Mesenchymal stem cell (in vitro differentiated cells and primary cell): ENCODE data around the gene KRTAP10-7.
"Not testable (repeated sequence)": the region's sequence is repeated elsewhere in the genome, so short reads cannot be mapped to it uniquely, and the experiment has no call there.

Experiments used
- DNase-seq: peaks from one replicate; pipeline ENCODE4 v3.0.0-alpha.2; 2013
- H2AFZ ChIP-seq: one replicate; pipeline ENCODE4 v1.6.1; 2013; ENCODE audit warnings: low read depth, mild to moderate bottlenecking, control low read depth, inconsistent platforms, low read length, moderate library complexity
- H2AK5ac ChIP-seq: 2 replicates; pipeline ENCODE4 v1.6.1; 2013; ENCODE audit warnings: low read length, moderate library complexity, mild to moderate bottlenecking, inconsistent platforms; ENCODE audit not compliant: severe bottlenecking
- H2BK120ac ChIP-seq: one replicate; pipeline ENCODE4 v1.6.1; 2013; ENCODE audit warnings: low read depth, mild to moderate bottlenecking, inconsistent platforms, low read length, moderate library complexity
- H2BK12ac ChIP-seq, 2 experiments: one replicate each; pipeline ENCODE4 v1.6.1; 2013; ENCODE audit warnings: inconsistent platforms in 2 of 2, low read length in 2 of 2, mild to moderate bottlenecking in 2 of 2, moderate library complexity in 2 of 2, control low read depth in 1 of 2
- H2BK15ac ChIP-seq: one replicate; pipeline ENCODE4 v1.6.1; 2013; ENCODE audit warnings: mild to moderate bottlenecking, low read depth, inconsistent platforms; ENCODE audit not compliant: poor library complexity, severe bottlenecking
- H2BK5ac ChIP-seq: 2 replicates; pipeline ENCODE4 v1.6.1; 2013; ENCODE audit warnings: low read depth, mild to moderate bottlenecking, low read length, control low read depth, inconsistent platforms; ENCODE audit not compliant: poor library complexity, severe bottlenecking
- H3K14ac ChIP-seq, 2 experiments: one replicate each; pipeline ENCODE4 v1.6.1; 2013; ENCODE audit warnings: inconsistent platforms in 2 of 2, low read length in 2 of 2, control low read depth in 1 of 2, mild to moderate bottlenecking in 1 of 2, moderate library complexity in 1 of 2
- H3K18ac ChIP-seq, 2 experiments: one replicate each; pipeline ENCODE4 v1.6.1; 2013; ENCODE audit warnings: inconsistent platforms in 2 of 2, low read length in 2 of 2, control low read depth in 1 of 2, low read depth in 1 of 2, mild to moderate bottlenecking in 1 of 2
- H3K23ac ChIP-seq, 2 experiments: one replicate each; pipeline ENCODE4 v1.6.1; 2013; ENCODE audit warnings: inconsistent platforms in 2 of 2, low read length in 2 of 2, mild to moderate bottlenecking in 2 of 2, moderate library complexity in 2 of 2, control low read depth in 1 of 2
- H3K27ac ChIP-seq: 2 replicates; pipeline ENCODE4 v1.5.1; 2013; ENCODE audit warnings: mild to moderate bottlenecking, moderate library complexity, low read length, control low read depth, inconsistent platforms; ENCODE audit not compliant: poor library complexity, severe bottlenecking
- H3K27me3 ChIP-seq, 2 experiments: 2 replicates each; pipeline versions ENCODE4 v1.6.1 to v1.7.0; 2013; ENCODE audit warnings: low read length in 2 of 2, mild to moderate bottlenecking in 2 of 2, moderate library complexity in 2 of 2, control low read depth in 1 of 2, inconsistent platforms in 1 of 2; ENCODE audit not compliant: control insufficient read depth in 1 of 2, insufficient read depth in 1 of 2
- H3K36me3 ChIP-seq, 2 experiments: 2 replicates each; pipeline versions ENCODE4 v1.6.1 to v1.7.0; 2013; ENCODE audit warnings: low read length in 2 of 2, control low read depth in 1 of 2, inconsistent platforms in 1 of 2, low read depth in 1 of 2, mild to moderate bottlenecking in 1 of 2; ENCODE audit not compliant: insufficient read depth in 2 of 2, control insufficient read depth in 1 of 2
- H3K4ac ChIP-seq, 2 experiments: one replicate each; pipeline ENCODE4 v1.6.1; 2013; ENCODE audit warnings: inconsistent platforms in 2 of 2, low read length in 2 of 2, mild to moderate bottlenecking in 2 of 2, moderate library complexity in 2 of 2, control low read depth in 1 of 2, low read depth in 1 of 2
- H3K4me1 ChIP-seq: 2 replicates; pipeline ENCODE4 v1.6.1; 2013; ENCODE audit warnings: low read depth, low read length, control low read depth; ENCODE audit not compliant: control insufficient read depth, insufficient read depth
- H3K4me2 ChIP-seq: 2 replicates; pipeline ENCODE4 v1.6.1; 2013; ENCODE audit warnings: low read length, mild to moderate bottlenecking, inconsistent platforms; ENCODE audit not compliant: poor library complexity, severe bottlenecking
- H3K4me3 ChIP-seq, 2 experiments: 2 replicates each; pipeline versions ENCODE4 v1.5.1 to v1.7.0; 2013; ENCODE audit warnings: low read length in 2 of 2, mild to moderate bottlenecking in 2 of 2, control low read depth in 1 of 2, low read depth in 1 of 2; ENCODE audit not compliant: insufficient read depth in 1 of 2
- H3K79me1 ChIP-seq: replicated peaks from 2 replicates; pipeline ENCODE4 v1.6.1; 2013; ENCODE audit warnings: mild to moderate bottlenecking, control low read depth, low read length, inconsistent platforms; ENCODE audit not compliant: poor library complexity, severe bottlenecking
- H3K9ac ChIP-seq: 2 replicates; pipeline ENCODE4 v1.7.0; 2013; ENCODE audit warnings: mild to moderate bottlenecking, low read length, moderate library complexity
- H3K9me3 ChIP-seq: 2 replicates; pipeline ENCODE4 v1.7.0; 2013; ENCODE audit warnings: mild to moderate bottlenecking, low read length; ENCODE audit not compliant: control insufficient read depth
- H4K8ac ChIP-seq: one replicate; pipeline ENCODE4 v1.6.1; 2013; ENCODE audit warnings: inconsistent platforms, mild to moderate bottlenecking, low read length, moderate library complexity
- H4K91ac ChIP-seq: one replicate; pipeline ENCODE4 v1.6.1; 2013; ENCODE audit warnings: mild to moderate bottlenecking, low read length, inconsistent platforms
- WGBS: methylation state at CpG from one replicate; pipeline ENCODE4 v1.1.7; 2013; ENCODE audit warnings: mixed read lengths; 5-methylcytosine and 5-hydroxymethylcytosine counted together

Gene KRTAP10-7

GRCh38 chr21:44573630-44574456, 26.6 kb upstream of the KRTAP10-7 start, which contains the start of gene KRTAP10-4:
TSS of gene KRTAP10-4 (plus strand) at chr21:44573729. CDS start at chr21:44573759, 30 bp downstream.
- H2BK15ac ChIP-seq, H3K4me1 ChIP-seq, H2AK5ac ChIP-seq, H3K27me3 ChIP-seq, H2BK5ac ChIP-seq, H3K23ac ChIP-seq, H3K27ac ChIP-seq, H2AFZ ChIP-seq, H3K4me2 ChIP-seq, H3K18ac ChIP-seq, H3K9ac ChIP-seq, H3K14ac ChIP-seq, H3K36me3 ChIP-seq, H2BK120ac ChIP-seq, H3K79me1 ChIP-seq, H4K91ac ChIP-seq, DNase-seq, H3K4ac ChIP-seq, H2BK12ac ChIP-seq, H4K8ac ChIP-seq: not testable (repeated sequence)
- peak within 1 kb of the TSS in 1 of 2 experiments; percentile 22 for H3K4me3 ChIP-seq
- 83% methylated on average over 19 of the region's 25 CpGs for WGBS
- H3K9me3 ChIP-seq = peaks cover 37% of the 10 kb centered on the region

GRCh38 chr21:44574457-44575306, 25.7 kb upstream of the KRTAP10-7 start:
- H4K91ac ChIP-seq = no peak overlapping the region
- no peak overlapping the region for H3K18ac ChIP-seq
- H3K79me1 ChIP-seq = no peaks in the 10 kb centered on the region
- H3K27me3 ChIP-seq = no peaks in the 10 kb centered on the region
- H3K36me3 ChIP-seq = no peaks in the 10 kb centered on the region
- H2AK5ac ChIP-seq = no peak overlapping the region
- peaks cover 37% of the 10 kb centered on the region for H3K9me3 ChIP-seq
- H2AFZ ChIP-seq = no peak overlapping the region
- H4K8ac ChIP-seq = no peak overlapping the region
- no peak overlapping the region for H2BK12ac ChIP-seq
- H3K27ac ChIP-seq = no peak overlapping the region
- no peak overlapping the region for H3K14ac ChIP-seq
- no peak overlapping the region for H2BK5ac ChIP-seq
- no peaks in the 10 kb centered on the region for H3K4me1 ChIP-seq
- no peak overlapping the region for H3K4me3 ChIP-seq
- DNase-seq = no peak
- H3K9ac ChIP-seq = no peak overlapping the region
- H3K4me2 ChIP-seq = no peak overlapping the region
- no peak overlapping the region for H2BK15ac ChIP-seq
- H3K23ac ChIP-seq = no peak overlapping the region
- no peak overlapping the region for H3K4ac ChIP-seq
- H2BK120ac ChIP-seq = no peak overlapping the region
- WGBS = 76% methylated on average over 21 of the region's 21 CpGs

GRCh38 chr21:44575307-44576024, 24.9 kb upstream of the KRTAP10-7 start:
- H4K91ac ChIP-seq = no peak overlapping the region
- H3K9ac ChIP-seq = no peak overlapping the region
- no peak overlapping the region for H3K18ac ChIP-seq
- H3K4me1 ChIP-seq = no peaks in the 10 kb centered on the region
- DNase-seq = no peak
- no peak overlapping the region for H3K23ac ChIP-seq
- H4K8ac ChIP-seq = no peak overlapping the region
- H2BK120ac ChIP-seq = no peak overlapping the region
- H3K27ac ChIP-seq = no peak overlapping the region
- no peaks in the 10 kb centered on the region for H3K36me3 ChIP-seq
- no peak overlapping the region for H3K4ac ChIP-seq
- H3K4me3 ChIP-seq = no peak overlapping the region
- no peak overlapping the region for H2BK12ac ChIP-seq
- no peaks in the 10 kb centered on the region for H3K27me3 ChIP-seq
- no peaks in the 10 kb centered on the region for H3K79me1 ChIP-seq
- no peak overlapping the region for H2AFZ ChIP-seq
- no peak overlapping the region for H2AK5ac ChIP-seq
- H3K4me2 ChIP-seq = no peak overlapping the region
- H2BK5ac ChIP-seq = no peak overlapping the region
- no peak overlapping the region for H3K14ac ChIP-seq
- WGBS = 81% methylated on average over 19 of the region's 20 CpGs
- peaks cover 32% of the 10 kb centered on the region for H3K9me3 ChIP-seq
- no peak overlapping the region for H2BK15ac ChIP-seq
